Skeletal muscle cell (primary cell): ENCODE data around the gene SMIM22.

Experiments used
- DNase-seq: peaks from one replicate; pipeline ENCODE4 v3.0.0-alpha.2; 2010; ENCODE audit warnings: low read depth
- H3K4me3 ChIP-seq: 2 replicates; pipeline ENCODE4 v1.5.1; 2011; ENCODE audit warnings: low read depth, mild to moderate bottlenecking, control low read depth, low read length, moderate library complexity

The SMIM22 gene

GRCh38 chr16:4811242-4811641 is 16.1 kb downstream of the SMIM22 start:
- H3K4me3 ChIP-seq: no peak overlapping the region
- DNase-seq: no peak

GRCh38 chr16:4811773-4812172 is 16.6 kb downstream of the SMIM22 start:
- H3K4me3 ChIP-seq: no peak overlapping the region
- DNase-seq: no peak

- no peak overlapping the region for H3K4me3 ChIP-seq
- no peak for DNase-seq
Observed at GRCh38 chr16:4813251-4814003, 18.3 kb downstream of the SMIM22 start.

- DNase-seq: no peak
- H3K4me3 ChIP-seq: no peak overlapping the region
Observed at GRCh38 chr16:4814046-4814445, 18.9 kb downstream of the SMIM22 start.

DNA sequence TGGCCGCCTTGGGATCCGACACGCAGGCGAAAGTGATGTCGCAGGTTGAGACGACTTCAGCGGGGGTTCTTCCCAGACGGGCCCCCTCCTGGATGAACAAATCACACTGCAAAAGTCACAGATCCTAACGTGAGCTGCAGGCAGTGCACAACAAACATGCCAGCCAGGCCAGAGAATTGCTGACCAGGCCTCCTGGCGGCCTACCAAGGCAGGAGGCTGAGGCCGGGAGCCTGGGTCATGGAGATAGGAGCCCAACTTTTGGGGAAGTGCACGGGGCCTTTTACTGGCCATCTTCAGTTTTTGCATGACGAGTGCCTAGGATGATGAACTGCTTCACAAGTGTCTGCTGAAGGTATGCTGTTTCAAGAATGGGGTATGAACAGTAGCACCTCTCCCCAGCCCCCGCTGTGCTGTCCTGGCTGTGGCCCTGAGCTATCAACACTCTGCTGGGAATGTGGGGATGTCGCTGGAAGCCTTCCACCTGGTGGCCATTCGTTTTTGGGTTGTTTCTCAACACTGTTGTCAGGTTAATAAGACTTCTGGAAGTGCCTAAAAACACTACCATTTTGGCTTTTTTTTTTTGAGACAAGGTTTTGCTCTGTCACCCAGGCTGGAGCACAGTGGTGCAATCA is 19.5 kb downstream of the SMIM22 start:
- no peak overlapping the region for H3K4me3 ChIP-seq
- DNase-seq: no peak

GRCh38 chr16:4820652-4821051 is 25.5 kb downstream of the SMIM22 start:
- H3K4me3 ChIP-seq: no peak overlapping the region
- no peak for DNase-seq

- H3K4me3 ChIP-seq: no peak overlapping the region
- DNase-seq: no peak
Observed at GRCh38 chr16:4825196-4825595, 30.0 kb downstream of the SMIM22 start.

GRCh38 chr16:4826526-4826925 is 31.4 kb downstream of the SMIM22 start:
- H3K4me3 ChIP-seq: no peak overlapping the region
- no peak for DNase-seq

DNA sequence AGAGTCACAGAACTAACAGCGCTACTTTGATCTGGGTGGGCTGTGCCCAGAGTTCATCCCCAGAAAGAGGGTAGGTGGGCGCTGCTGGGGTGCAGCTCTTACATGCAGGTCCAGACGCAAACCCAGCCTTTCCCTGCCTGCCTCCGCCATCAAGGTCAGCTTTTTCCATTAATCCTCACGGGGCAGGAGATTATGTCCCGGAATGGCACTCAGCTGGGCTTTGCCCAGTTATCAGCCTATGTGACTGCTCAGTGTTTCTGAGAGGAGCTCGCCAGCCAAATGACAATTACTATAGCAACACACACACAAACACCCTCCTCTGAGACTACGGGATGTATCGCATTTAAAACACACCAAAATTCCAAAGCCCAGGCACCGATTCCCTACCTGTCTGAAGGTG is 31.8 kb downstream of the SMIM22 start:
- DNase-seq: no peak
- H3K4me3 ChIP-seq: no peak overlapping the region

- no peak overlapping the region for H3K4me3 ChIP-seq
- DNase-seq: no peak
Observed at GRCh38 chr16:4828567-4829321, 33.6 kb downstream of the SMIM22 start.

- no peak for DNase-seq
- no peak overlapping the region for H3K4me3 ChIP-seq
Observed at GRCh38 chr16:4830408-4830807, 35.2 kb downstream of the SMIM22 start.

- no peak for DNase-seq
- H3K4me3 ChIP-seq: no peak overlapping the region
Observed at GRCh38 chr16:4831616-4832015, 36.4 kb downstream of the SMIM22 start.

GRCh38 chr16:4832698-4833343 is 37.7 kb downstream of the SMIM22 start:
- DNase-seq: no peak

GRCh38 chr16:4833584-4833983 is 38.4 kb downstream of the SMIM22 start:
- no peak for DNase-seq
- H3K4me3 ChIP-seq: no peak overlapping the region

More at GRCh38 chr16:4832698-4833343, 37.7 kb downstream of the SMIM22 start:
- H3K4me3 ChIP-seq: no peak overlapping the region

GRCh38 chr16:4836727-4837126 is 41.6 kb downstream of the SMIM22 start:
- no peak overlapping the region for H3K4me3 ChIP-seq

DNA sequence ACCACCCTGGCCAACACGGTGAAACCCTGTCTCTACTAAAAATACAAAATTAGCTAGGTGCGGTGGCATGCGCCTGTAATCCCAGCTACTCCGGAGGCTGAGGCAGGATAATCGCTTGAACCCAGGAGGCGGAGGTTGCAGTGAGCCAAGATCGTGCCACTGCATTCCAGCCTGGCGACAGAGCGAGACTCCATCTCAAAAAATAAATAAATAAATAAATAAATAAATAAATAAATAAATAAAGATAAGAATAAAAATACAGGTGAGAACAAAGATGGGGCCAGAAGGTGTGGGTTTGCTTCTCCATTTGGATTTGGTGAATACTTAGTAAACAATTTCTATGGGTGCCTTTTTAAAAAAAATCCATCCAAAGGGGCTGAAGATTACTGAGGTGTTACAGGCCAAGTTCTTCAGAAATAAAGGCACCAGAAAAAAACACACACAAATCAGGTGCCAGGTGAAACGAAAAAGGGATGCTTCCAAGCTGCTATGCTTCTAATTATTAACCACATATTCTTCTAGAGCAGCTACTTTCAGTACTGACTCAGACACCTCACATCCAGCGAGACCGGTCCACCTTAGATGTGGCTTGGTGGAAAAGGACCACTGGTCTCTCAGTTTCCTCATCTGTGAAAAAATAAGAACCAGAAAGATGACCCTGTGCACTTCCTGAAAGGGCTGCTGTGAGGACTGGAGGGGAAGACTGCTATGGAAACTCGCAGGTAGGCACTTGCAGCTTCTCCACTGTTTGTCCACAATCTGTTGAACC is 42.7 kb downstream of the SMIM22 start:
- DNase-seq: no peak
- no peak overlapping the region for H3K4me3 ChIP-seq

More at GRCh38 chr16:4836727-4837126, 41.6 kb downstream of the SMIM22 start:
- no peak for DNase-seq

DNA sequence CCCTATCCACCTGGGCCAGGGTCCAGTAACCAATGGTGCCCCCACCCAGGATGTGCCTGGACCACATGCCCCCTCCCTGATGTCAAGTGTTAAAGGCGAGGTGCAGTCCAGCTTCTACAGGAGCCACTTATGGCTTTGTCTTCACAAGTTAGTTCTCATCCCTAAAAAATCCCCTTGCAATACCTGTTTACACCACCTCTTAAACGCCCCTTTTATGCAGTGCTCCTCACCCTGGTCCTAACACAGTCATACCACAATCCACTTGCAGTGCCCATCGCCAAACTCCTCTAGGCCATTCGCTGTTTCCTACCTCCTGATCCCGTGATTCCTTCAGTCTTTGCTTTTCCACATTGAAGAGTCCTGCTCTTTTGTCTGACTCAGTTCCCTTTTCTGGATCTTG is 44.8 kb downstream of the SMIM22 start:
- no peak for DNase-seq
- no peak overlapping the region for H3K4me3 ChIP-seq

- DNase-seq: no peak
Observed at GRCh38 chr16:4840984-4841383, 45.8 kb downstream of the SMIM22 start.

More at GRCh38 chr16:4840984-4841383, 45.8 kb downstream of the SMIM22 start:
- no peak overlapping the region for H3K4me3 ChIP-seq
